Measurements from ENCODE around the gene SPRY4. TPM values are rescaled to one million over a fixed set of nuclear protein-coding genes. Genes with fewer than 3 reads are reported as not detected.

SPRY4 gene
- total and polyA plus RNA-seq, 2 of the 8 experiments (the other 6 are each of a cell fraction or from before 2014, with no cell fraction given) = 59.1 to 113 TPM

DNA sequence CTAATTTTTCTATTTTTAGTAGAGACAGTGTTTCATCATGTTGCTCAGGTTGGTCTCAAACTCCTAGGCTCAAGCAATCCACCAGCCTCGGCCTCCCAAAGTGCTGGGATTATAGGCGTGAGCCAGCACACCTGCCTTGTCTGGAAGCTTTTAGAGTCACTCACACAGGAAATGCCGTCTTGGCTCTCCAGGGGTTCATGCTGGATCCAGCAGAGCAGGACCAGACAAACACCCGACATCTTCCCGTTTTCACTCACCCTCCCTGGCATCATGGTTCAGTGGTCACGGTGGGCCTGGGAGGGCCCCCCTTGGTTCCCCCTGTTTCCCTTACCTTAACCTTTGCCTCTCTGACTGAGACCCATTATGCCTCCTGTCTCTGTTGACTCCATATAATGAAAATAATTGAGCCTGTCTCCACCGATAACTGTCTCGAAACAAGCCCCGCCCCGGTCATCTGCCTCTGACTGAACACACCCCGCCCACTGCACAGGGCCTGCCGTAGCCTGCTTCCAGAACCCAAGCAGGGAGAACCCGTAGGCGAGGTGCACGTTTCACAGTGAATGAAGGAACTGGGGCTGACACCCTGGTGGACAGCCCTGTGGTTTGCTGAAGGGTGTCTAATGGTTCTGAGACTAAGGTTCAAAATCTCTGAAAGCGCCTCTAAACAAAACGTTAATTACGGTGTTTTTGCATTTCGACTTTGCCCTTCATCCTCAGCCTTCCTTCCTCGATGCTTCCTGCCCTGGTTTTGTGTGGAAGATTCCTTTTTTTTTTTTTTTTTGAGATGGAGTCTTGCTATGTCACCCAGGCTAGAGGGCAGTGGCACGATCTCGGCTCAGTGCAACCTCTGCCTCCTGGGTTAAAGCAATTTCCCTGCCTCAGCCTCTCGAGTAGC, 39.7 kb upstream of the SPRY4 start (continued):
- TF ChIP-seq JUN (IDR thresholded peaks at IDR 0.05; ENCODE audit: low read depth, low read length) = no peak
- TF ChIP-seq, protein P1, sequence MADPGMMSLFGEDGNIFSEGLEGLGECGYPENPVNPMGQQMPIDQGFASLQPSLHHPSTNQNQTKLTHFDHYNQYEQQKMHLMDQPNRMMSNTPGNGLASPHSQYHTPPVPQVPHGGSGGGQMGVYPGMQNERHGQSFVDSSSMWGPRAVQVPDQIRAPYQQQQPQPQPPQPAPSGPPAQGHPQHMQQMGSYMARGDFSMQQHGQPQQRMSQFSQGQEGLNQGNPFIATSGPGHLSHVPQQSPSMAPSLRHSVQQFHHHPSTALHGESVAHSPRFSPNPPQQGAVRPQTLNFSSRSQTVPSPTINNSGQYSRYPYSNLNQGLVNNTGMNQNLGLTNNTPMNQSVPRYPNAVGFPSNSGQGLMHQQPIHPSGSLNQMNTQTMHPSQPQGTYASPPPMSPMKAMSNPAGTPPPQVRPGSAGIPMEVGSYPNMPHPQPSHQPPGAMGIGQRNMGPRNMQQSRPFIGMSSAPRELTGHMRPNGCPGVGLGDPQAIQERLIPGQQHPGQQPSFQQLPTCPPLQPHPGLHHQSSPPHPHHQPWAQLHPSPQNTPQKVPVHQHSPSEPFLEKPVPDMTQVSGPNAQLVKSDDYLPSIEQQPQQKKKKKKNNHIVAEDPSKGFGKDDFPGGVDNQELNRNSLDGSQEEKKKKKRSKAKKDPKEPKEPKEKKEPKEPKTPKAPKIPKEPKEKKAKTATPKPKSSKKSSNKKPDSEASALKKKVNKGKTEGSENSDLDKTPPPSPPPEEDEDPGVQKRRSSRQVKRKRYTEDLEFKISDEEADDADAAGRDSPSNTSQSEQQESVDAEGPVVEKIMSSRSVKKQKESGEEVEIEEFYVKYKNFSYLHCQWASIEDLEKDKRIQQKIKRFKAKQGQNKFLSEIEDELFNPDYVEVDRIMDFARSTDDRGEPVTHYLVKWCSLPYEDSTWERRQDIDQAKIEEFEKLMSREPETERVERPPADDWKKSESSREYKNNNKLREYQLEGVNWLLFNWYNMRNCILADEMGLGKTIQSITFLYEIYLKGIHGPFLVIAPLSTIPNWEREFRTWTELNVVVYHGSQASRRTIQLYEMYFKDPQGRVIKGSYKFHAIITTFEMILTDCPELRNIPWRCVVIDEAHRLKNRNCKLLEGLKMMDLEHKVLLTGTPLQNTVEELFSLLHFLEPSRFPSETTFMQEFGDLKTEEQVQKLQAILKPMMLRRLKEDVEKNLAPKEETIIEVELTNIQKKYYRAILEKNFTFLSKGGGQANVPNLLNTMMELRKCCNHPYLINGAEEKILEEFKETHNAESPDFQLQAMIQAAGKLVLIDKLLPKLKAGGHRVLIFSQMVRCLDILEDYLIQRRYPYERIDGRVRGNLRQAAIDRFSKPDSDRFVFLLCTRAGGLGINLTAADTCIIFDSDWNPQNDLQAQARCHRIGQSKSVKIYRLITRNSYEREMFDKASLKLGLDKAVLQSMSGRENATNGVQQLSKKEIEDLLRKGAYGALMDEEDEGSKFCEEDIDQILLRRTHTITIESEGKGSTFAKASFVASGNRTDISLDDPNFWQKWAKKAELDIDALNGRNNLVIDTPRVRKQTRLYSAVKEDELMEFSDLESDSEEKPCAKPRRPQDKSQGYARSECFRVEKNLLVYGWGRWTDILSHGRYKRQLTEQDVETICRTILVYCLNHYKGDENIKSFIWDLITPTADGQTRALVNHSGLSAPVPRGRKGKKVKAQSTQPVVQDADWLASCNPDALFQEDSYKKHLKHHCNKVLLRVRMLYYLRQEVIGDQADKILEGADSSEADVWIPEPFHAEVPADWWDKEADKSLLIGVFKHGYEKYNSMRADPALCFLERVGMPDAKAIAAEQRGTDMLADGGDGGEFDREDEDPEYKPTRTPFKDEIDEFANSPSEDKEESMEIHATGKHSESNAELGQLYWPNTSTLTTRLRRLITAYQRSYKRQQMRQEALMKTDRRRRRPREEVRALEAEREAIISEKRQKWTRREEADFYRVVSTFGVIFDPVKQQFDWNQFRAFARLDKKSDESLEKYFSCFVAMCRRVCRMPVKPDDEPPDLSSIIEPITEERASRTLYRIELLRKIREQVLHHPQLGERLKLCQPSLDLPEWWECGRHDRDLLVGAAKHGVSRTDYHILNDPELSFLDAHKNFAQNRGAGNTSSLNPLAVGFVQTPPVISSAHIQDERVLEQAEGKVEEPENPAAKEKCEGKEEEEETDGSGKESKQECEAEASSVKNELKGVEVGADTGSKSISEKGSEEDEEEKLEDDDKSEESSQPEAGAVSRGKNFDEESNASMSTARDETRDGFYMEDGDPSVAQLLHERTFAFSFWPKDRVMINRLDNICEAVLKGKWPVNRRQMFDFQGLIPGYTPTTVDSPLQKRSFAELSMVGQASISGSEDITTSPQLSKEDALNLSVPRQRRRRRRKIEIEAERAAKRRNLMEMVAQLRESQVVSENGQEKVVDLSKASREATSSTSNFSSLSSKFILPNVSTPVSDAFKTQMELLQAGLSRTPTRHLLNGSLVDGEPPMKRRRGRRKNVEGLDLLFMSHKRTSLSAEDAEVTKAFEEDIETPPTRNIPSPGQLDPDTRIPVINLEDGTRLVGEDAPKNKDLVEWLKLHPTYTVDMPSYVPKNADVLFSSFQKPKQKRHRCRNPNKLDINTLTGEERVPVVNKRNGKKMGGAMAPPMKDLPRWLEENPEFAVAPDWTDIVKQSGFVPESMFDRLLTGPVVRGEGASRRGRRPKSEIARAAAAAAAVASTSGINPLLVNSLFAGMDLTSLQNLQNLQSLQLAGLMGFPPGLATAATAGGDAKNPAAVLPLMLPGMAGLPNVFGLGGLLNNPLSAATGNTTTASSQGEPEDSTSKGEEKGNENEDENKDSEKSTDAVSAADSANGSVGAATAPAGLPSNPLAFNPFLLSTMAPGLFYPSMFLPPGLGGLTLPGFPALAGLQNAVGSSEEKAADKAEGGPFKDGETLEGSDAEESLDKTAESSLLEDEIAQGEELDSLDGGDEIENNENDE (IDR thresholded peaks at IDR 0.05; ENCODE audit: insufficient replicate concordance, low read length) = no peak

Measured in H1 (cell line).